Activated naive CD8-positive, alpha-beta T cell (primary cell): ENCODE results near the gene RIT1.

Experiments used
- H3K27ac Mint-ChIP-seq: one replicate; pipeline ENCODE4 v1.8.0; 2021; ENCODE audit warnings: mixed read lengths
- H3K27me3 Mint-ChIP-seq: one replicate; pipeline ENCODE4 v1.8.0; 2021; ENCODE audit warnings: mixed read lengths
- H3K36me3 Mint-ChIP-seq: one replicate; pipeline ENCODE4 v1.8.0; 2021; ENCODE audit warnings: mixed read lengths
- H3K4me1 Mint-ChIP-seq: one replicate; pipeline ENCODE4 v1.8.0; 2021; ENCODE audit warnings: low read depth, mixed read lengths
- H3K4me3 Mint-ChIP-seq: one replicate; pipeline ENCODE4 v1.8.0; 2021; ENCODE audit warnings: mild to moderate bottlenecking, mixed read lengths
- H3K9me3 Mint-ChIP-seq: one replicate; pipeline ENCODE4 v1.8.0; 2021; ENCODE audit warnings: low read depth, mixed read lengths

Gene RIT1

GRCh38 chr1:155889566-155889965 lies 21.6 kb downstream of the RIT1 start:
- Mint-ChIP-seq H3K27me3 (no peaks in the 10 kb centered on the region), H3K27ac (no peak overlapping the region), H3K4me3 (no peak overlapping the region), H3K4me1 (peaks cover 14% of the 10 kb centered on the region), H3K9me3 (no peaks in the 10 kb centered on the region), H3K36me3 (peaks cover 2% of the 10 kb centered on the region)

GRCh38 chr1:155888481-155888880 lies 22.7 kb downstream of the RIT1 start:
- H3K9me3 Mint-ChIP-seq, result no peaks in the 10 kb centered on the region

DNA sequence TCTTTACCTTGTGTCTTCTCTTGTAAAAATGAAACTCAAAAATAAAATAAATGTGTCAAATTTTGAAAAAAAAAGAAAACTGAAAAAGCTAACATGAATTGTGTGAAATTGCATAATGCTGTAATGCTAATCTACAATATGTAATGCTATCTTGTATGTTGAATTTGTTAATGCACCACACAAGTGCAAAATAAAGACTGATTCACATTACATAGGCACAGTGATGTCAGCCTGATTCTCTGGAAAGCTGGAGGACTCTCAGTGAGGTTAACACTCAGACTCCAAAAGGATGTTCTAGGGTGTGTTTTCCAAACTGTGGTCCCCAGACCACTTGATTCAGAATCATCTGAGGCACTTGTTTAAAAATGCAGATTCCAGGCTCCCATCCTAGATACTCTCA lies 26.2 kb downstream of the RIT1 start:
- H3K4me3 Mint-ChIP-seq, result no peak overlapping the region
- no peaks in the 10 kb centered on the region for H3K27me3 Mint-ChIP-seq
- no peaks in the 10 kb centered on the region for H3K9me3 Mint-ChIP-seq
- peaks cover 2% of the 10 kb centered on the region for H3K36me3 Mint-ChIP-seq
- no peaks in the 10 kb centered on the region for H3K4me1 Mint-ChIP-seq
- H3K27ac Mint-ChIP-seq, result no peak overlapping the region

More at GRCh38 chr1:155888481-155888880, 22.7 kb downstream of the RIT1 start:
- Mint-ChIP-seq H3K27me3 (no peaks in the 10 kb centered on the region), H3K4me3 (no peak overlapping the region), H3K27ac (no peak overlapping the region), H3K4me1 (peaks cover 7% of the 10 kb centered on the region), H3K36me3 (peaks cover 2% of the 10 kb centered on the region)

GRCh38 chr1:155884031-155884960 lies 26.9 kb downstream of the RIT1 start:
- no peak overlapping the region for H3K27ac Mint-ChIP-seq
- no peaks in the 10 kb centered on the region for H3K9me3 Mint-ChIP-seq
- H3K4me3 Mint-ChIP-seq, result no peak overlapping the region
- H3K36me3 Mint-ChIP-seq, result peaks cover 2% of the 10 kb centered on the region
- H3K4me1 Mint-ChIP-seq, result no peaks in the 10 kb centered on the region
- no peaks in the 10 kb centered on the region for H3K27me3 Mint-ChIP-seq

- Mint-ChIP-seq H3K27ac (no peak overlapping the region), H3K36me3 (peaks cover under 1% of the 10 kb centered on the region)
These were observed 28.4 kb downstream of the RIT1 start for GRCh38 chr1:155882766-155883165.

DNA sequence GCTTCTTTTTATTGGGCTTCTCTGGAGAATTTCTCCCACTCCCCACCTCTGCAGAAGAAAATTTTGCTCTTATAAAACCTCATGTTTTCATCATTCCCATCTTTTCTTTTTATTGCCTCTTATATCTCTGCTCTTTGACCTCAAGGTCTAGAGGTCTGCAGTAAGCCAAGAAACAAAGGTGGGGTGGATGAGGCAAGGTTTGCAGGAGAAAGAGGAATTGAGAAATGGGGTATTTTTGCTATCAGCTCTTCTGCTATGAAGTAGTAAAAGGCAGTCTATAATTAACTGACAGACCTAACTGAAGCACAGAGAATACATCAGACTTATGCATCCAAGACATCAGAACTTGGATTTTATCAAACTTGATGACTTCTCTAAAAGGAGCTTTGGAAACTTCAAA lies 28.9 kb downstream of the RIT1 start:
- no peak overlapping the region for H3K27ac Mint-ChIP-seq
- no peaks in the 10 kb centered on the region for H3K36me3 Mint-ChIP-seq
- H3K27me3 Mint-ChIP-seq, result no peaks in the 10 kb centered on the region
- H3K4me3 Mint-ChIP-seq, result no peak overlapping the region
- H3K9me3 Mint-ChIP-seq, result no peaks in the 10 kb centered on the region
- H3K4me1 Mint-ChIP-seq, result no peaks in the 10 kb centered on the region

More at GRCh38 chr1:155882766-155883165, 28.4 kb downstream of the RIT1 start:
- Mint-ChIP-seq H3K4me1 (no peaks in the 10 kb centered on the region), H3K9me3 (no peaks in the 10 kb centered on the region), H3K4me3 (no peak overlapping the region), H3K27me3 (no peaks in the 10 kb centered on the region)

- Mint-ChIP-seq H3K4me1 (no peaks in the 10 kb centered on the region), H3K27me3 (no peaks in the 10 kb centered on the region), H3K36me3 (no peaks in the 10 kb centered on the region), H3K4me3 (no peak overlapping the region), H3K27ac (no peak overlapping the region), H3K9me3 (no peaks in the 10 kb centered on the region)
These were observed 30.2 kb downstream of the RIT1 start for GRCh38 chr1:155880950-155881349.

- no peak overlapping the region for H3K4me3 Mint-ChIP-seq
- H3K9me3 Mint-ChIP-seq, result no peaks in the 10 kb centered on the region
- no peaks in the 10 kb centered on the region for H3K27me3 Mint-ChIP-seq
- no peaks in the 10 kb centered on the region for H3K36me3 Mint-ChIP-seq
- no peak overlapping the region for H3K27ac Mint-ChIP-seq
- H3K4me1 Mint-ChIP-seq, result no peaks in the 10 kb centered on the region
These were observed 30.9 kb downstream of the RIT1 start for GRCh38 chr1:155880251-155880650.

- Mint-ChIP-seq H3K4me3 (no peak overlapping the region), H3K9me3 (no peaks in the 10 kb centered on the region), H3K36me3 (no peaks in the 10 kb centered on the region), H3K4me1 (no peaks in the 10 kb centered on the region), H3K27me3 (no peaks in the 10 kb centered on the region), H3K27ac (no peak overlapping the region)
These were observed 33.2 kb downstream of the RIT1 start for GRCh38 chr1:155877945-155878344.

DNA sequence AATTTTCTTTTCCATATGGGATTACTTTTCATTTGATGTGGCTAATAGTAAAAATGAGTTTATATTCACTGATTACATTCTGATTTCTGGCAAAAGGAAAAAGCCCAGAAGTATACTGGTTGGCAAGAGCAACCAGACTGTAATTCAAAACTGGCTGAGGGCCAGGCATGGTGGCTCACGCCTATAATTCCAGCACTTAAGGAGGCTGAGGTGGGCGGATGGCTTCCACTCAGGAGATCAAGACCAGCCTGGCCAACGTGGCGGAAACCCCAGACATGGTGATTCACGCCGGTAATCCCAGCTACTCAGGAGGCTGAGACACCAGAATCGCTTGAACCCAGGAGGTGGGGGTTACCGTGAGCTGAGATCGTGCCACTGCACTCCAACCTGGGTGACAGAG lies 37.3 kb downstream of the RIT1 start:
- H3K27ac Mint-ChIP-seq, result no peak overlapping the region
- H3K27me3 Mint-ChIP-seq, result no peaks in the 10 kb centered on the region
- H3K4me1 Mint-ChIP-seq, result no peaks in the 10 kb centered on the region
- peaks cover 2% of the 10 kb centered on the region for H3K36me3 Mint-ChIP-seq
- H3K4me3 Mint-ChIP-seq, result no peak overlapping the region
- no peaks in the 10 kb centered on the region for H3K9me3 Mint-ChIP-seq

GRCh38 chr1:155872527-155872926 lies 38.6 kb downstream of the RIT1 start:
- no peaks in the 10 kb centered on the region for H3K4me1 Mint-ChIP-seq
- no peaks in the 10 kb centered on the region for H3K9me3 Mint-ChIP-seq
- no peak overlapping the region for H3K27ac Mint-ChIP-seq
- H3K4me3 Mint-ChIP-seq, result no peak overlapping the region
- H3K27me3 Mint-ChIP-seq, result no peaks in the 10 kb centered on the region
- H3K36me3 Mint-ChIP-seq, result peaks cover 2% of the 10 kb centered on the region

- H3K4me1 Mint-ChIP-seq, result no peaks in the 10 kb centered on the region
- H3K27me3 Mint-ChIP-seq, result no peaks in the 10 kb centered on the region
- H3K9me3 Mint-ChIP-seq, result no peaks in the 10 kb centered on the region
- peaks cover 2% of the 10 kb centered on the region for H3K36me3 Mint-ChIP-seq
- no peak overlapping the region for H3K4me3 Mint-ChIP-seq
- no peak overlapping the region for H3K27ac Mint-ChIP-seq
These were observed 39.8 kb downstream of the RIT1 start for GRCh38 chr1:155871390-155871789.

DNA sequence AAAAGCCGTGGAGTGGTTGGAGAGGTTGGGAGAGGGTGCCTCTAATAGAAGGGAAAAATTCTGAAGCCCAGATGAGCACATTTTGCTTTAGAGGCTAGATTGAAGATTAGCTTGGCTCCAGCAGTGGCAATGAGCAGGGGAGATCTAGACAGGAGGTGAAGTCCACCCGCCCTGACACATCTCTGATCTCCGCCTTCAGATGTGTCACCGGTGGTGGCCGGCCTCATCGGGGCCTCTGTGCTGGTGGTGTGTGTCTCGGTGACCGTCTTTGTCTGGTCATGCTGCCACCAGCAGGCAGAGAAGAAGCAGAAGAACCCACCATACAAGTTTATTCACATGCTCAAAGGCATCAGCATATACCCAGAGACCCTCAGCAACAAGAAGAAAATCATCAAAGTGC lies 43.4 kb downstream of the RIT1 start:
- Mint-ChIP-seq H3K4me3 (no peak overlapping the region), H3K27me3 (no peaks in the 10 kb centered on the region), H3K27ac (no peak overlapping the region), H3K4me1 (no peaks in the 10 kb centered on the region), H3K36me3 (peaks cover 2% of the 10 kb centered on the region), H3K9me3 (no peaks in the 10 kb centered on the region)

DNA sequence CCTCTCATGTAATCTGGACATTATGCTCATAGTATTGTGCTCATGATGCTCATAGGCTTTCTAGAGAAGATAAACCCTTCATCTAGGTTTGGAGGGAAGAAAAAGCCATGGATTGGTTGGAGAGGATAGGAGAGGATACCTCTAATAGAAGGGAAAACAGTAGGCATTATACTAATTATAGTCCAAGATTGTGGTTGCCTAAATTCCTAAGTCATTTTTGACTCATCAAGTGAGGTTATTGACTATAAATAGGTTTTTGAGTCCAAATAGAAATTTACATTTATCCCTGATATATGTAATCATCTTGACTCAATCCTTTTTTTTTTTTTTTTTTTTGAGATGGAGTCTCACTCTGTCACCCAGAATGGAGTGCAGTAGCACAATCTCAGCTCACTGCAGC lies 46.8 kb downstream of the RIT1 start:
- H3K27me3 Mint-ChIP-seq, result peaks cover 2% of the 10 kb centered on the region
- no peaks in the 10 kb centered on the region for H3K36me3 Mint-ChIP-seq
- H3K4me3 Mint-ChIP-seq, result no peak overlapping the region
- H3K27ac Mint-ChIP-seq, result no peak overlapping the region
- H3K4me1 Mint-ChIP-seq, result peaks cover 8% of the 10 kb centered on the region
- no peaks in the 10 kb centered on the region for H3K9me3 Mint-ChIP-seq

DNA sequence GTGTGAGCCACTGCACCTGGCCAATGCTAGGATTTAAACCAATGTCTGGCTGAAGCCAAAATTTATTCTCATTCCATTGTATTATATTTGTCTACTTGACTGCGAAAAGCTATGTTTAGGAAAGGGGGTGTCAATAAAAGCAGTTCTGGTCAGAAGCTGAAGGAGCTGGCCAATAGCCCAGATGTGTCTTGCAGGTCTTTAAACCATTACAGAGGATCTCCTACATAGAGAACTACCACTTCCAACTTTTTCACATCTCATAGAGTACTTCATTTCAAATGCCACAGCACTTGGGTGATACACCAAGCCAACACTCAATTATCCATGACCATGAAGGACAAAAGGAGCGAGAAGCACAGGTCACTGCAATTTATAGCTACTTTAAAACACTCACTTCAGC lies 49.3 kb downstream of the RIT1 start:
- Mint-ChIP-seq H3K27me3 (peaks cover 2% of the 10 kb centered on the region), H3K4me3 (no peak overlapping the region), H3K4me1 (peaks cover 27% of the 10 kb centered on the region)

More for the DNA sequence above, 49.3 kb downstream of the RIT1 start:
- Mint-ChIP-seq H3K9me3 (no peaks in the 10 kb centered on the region), H3K36me3 (no peaks in the 10 kb centered on the region), H3K27ac (no peak overlapping the region)
